T-helper 1 cell treated with Interleukin-12 subunit alpha and Interleukin-12 subunit beta and Interleukin-4 antibody, amounts not matched to agents 30 μg/mL and 1 μg/mL, for 36 hours (primary cell): ENCODE results near the gene RIPK4.
"Not testable (repeated sequence)": the region's sequence is repeated elsewhere in the genome, so short reads cannot be mapped to it uniquely, and the experiment has no call there.

Experiments used
- H3K27ac Mint-ChIP-seq: one replicate; pipeline ENCODE4 v1.8.0; 2021; ENCODE audit warnings: mild to moderate bottlenecking, mixed read lengths
- H3K27me3 Mint-ChIP-seq: one replicate; pipeline ENCODE4 v1.8.0; 2021; ENCODE audit warnings: low read depth, mixed read lengths
- H3K36me3 Mint-ChIP-seq: one replicate; pipeline ENCODE4 v1.8.0; 2021; ENCODE audit warnings: low read depth, mixed read lengths
- H3K4me1 Mint-ChIP-seq: one replicate; pipeline ENCODE4 v1.8.0; 2021; ENCODE audit warnings: low read depth, mixed read lengths
- H3K4me3 Mint-ChIP-seq: one replicate; pipeline ENCODE4 v1.8.0; 2021; ENCODE audit warnings: mild to moderate bottlenecking, moderate library complexity, mixed read lengths
- H3K9me3 Mint-ChIP-seq: one replicate; pipeline ENCODE4 v1.8.0; 2021; ENCODE audit warnings: mixed read lengths

Gene RIPK4

DNA sequence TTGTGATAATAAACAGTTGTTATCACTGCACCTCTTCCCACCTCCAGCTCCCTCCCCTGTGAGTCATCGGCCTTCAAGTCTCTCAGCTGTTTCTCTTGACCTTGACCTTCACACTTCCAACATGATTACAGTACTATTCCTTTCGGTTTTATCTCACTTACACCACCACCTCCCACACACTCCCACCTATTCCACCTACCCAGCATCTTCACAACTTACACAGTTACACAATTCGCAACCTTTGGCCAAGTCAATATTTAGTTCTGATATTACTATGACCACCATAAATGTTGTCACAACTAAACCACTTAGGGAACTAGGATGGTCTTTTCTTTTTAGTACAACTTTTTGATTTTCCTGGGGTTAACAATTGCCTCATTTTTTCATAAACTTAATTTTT lies 60.2 kb downstream of the RIPK4 start:
- peaks cover under 1% of the 10 kb centered on the region for H3K27me3 Mint-ChIP-seq

DNA sequence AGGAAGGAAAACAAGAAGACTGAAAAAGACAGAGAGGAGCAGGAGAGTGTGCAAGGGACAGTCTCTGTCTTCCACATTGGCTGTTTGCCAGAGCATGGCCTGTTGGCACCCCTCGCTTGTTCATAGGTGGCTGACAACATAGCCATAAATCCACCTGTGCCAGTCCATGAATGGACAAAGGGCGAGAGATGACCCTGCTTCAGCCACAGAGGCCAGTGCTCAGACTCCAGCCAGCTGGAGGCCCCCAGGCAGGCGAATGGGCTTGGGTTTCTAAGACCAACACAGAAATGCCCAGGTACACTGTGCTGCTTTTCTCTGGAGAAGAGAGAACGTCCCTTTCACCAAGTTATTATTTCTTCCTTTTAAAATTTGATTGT lies 60.6 kb downstream of the RIPK4 start:
- Mint-ChIP-seq H3K9me3 (peaks cover 6% of the 10 kb centered on the region), H3K27me3 (no peaks in the 10 kb centered on the region), H3K27ac (no peak overlapping the region), H3K4me3 (no peak overlapping the region), H3K4me1 (peaks cover 10% of the 10 kb centered on the region), H3K36me3 (no peaks in the 10 kb centered on the region)

More for the DNA sequence above, 60.2 kb downstream of the RIPK4 start:
- H3K9me3 Mint-ChIP-seq: peaks cover 6% of the 10 kb centered on the region
- no peaks in the 10 kb centered on the region for H3K36me3 Mint-ChIP-seq
- no peak overlapping the region for H3K4me3 Mint-ChIP-seq
- peaks cover 10% of the 10 kb centered on the region for H3K4me1 Mint-ChIP-seq
- no peak overlapping the region for H3K27ac Mint-ChIP-seq

- Mint-ChIP-seq H3K27me3 (no peaks in the 10 kb centered on the region), H3K4me1 (peaks cover 10% of the 10 kb centered on the region), H3K4me3 (no peak overlapping the region), H3K36me3 (no peaks in the 10 kb centered on the region), H3K9me3 (peaks cover 6% of the 10 kb centered on the region), H3K27ac (no peak overlapping the region)
Measured at GRCh38 chr21:41705546-41706262, 61.1 kb downstream of the RIPK4 start.

DNA sequence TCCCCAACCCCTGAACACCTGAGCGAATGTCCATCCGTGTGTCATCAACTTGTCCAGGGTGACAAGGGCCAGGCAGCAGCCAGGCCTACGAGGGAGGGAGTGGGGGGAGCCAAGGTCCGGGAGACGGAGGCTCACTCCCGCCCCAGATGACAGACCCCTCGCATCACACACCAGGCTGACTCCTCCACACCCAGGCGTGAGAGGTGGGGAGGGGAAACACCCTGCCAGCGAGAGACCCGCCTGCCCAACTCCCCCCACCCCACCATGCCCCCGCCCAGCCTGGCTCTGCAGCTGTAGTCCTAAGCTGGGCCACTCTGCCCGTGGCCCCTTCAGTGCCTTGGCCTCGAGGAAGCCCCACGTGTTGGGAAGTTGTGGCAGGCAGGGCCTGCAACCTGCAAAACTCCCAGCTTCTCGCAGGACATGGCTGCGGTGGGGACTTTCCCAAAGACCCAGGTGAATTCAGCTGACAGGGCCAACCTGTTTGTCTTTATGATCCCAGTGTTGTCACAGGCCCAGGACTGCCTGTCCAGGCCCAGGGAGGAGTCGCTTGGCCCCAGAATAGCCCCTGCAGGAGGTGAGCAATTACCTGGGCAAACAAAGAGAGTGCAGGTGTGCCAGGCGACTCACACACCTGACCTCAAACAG lies 62.9 kb downstream of the RIPK4 start:
- H3K4me1 Mint-ChIP-seq: peaks cover 10% of the 10 kb centered on the region
- H3K27me3 Mint-ChIP-seq: no peaks in the 10 kb centered on the region
- H3K36me3 Mint-ChIP-seq: no peaks in the 10 kb centered on the region
- H3K27ac Mint-ChIP-seq: no peak overlapping the region
- H3K9me3 Mint-ChIP-seq: peaks cover 6% of the 10 kb centered on the region
- H3K4me3 Mint-ChIP-seq: no peak overlapping the region

DNA sequence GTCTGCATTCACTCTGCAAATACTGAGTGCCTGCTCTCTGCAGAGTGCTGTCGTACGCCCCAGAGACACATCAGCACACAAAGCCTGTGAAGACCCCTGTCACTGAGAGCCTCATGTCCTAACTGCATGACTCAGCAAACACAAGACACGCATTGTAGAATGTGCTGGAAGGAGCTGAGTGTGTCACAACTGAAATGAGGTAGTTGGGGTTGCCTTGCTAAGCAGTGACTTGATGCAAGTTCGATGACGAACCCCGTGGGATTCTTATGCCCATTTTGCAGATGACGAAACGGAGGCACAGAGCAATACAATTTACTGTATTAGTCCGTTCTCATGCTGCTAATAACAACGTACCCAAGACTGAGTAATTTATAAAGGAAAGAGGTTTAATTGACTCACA lies 65.1 kb downstream of the RIPK4 start:
- Mint-ChIP-seq H3K36me3 (no peaks in the 10 kb centered on the region), H3K4me3 (no peak overlapping the region), H3K27ac (no peak overlapping the region), H3K9me3 (no peaks in the 10 kb centered on the region), H3K27me3 (no peaks in the 10 kb centered on the region), H3K4me1 (peaks cover 2% of the 10 kb centered on the region)

- Mint-ChIP-seq H3K27me3 (no peaks in the 10 kb centered on the region), H3K36me3 (no peaks in the 10 kb centered on the region), H3K27ac (no peak overlapping the region), H3K9me3 (no peaks in the 10 kb centered on the region), H3K4me3 (no peak overlapping the region), H3K4me1 (no peaks in the 10 kb centered on the region)
Measured at GRCh38 chr21:41699311-41699710, 67.5 kb downstream of the RIPK4 start.

DNA sequence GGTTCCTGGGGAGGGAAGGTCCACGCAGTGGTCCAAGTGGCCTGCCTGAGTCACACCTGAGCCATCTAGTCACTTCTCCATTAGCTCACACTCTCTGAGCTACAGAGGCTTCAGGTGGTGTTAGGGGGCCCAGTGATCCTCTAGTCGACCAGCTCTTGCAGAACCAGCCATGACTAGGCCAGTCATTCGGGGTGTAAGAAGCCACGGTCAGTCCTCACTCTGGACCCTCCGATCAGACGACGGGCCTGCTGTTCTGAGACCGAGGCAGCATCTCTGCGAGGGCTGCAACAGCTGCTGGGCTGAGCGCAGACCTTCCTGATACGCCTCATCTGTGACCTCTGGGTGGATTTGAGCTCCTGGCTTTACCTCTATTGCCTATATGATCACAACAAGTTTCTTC lies 68.8 kb downstream of the RIPK4 start:
- Mint-ChIP-seq H3K4me1 (no peaks in the 10 kb centered on the region), H3K27ac (no peak overlapping the region), H3K4me3 (no peak overlapping the region), H3K9me3 (no peaks in the 10 kb centered on the region), H3K27me3 (no peaks in the 10 kb centered on the region), H3K36me3 (no peaks in the 10 kb centered on the region)

- peaks cover 3% of the 10 kb centered on the region for H3K27me3 Mint-ChIP-seq
- H3K4me3 Mint-ChIP-seq: no peak overlapping the region
- H3K4me1 Mint-ChIP-seq: no peaks in the 10 kb centered on the region
- no peaks in the 10 kb centered on the region for H3K9me3 Mint-ChIP-seq
- H3K36me3 Mint-ChIP-seq: no peaks in the 10 kb centered on the region
- no peak overlapping the region for H3K27ac Mint-ChIP-seq
Measured at GRCh38 chr21:41695513-41695912, 71.3 kb downstream of the RIPK4 start.

- not testable (repeated sequence) for H3K27me3 Mint-ChIP-seq, H3K36me3 Mint-ChIP-seq, H3K9me3 Mint-ChIP-seq, H3K4me1 Mint-ChIP-seq, H3K4me3 Mint-ChIP-seq, H3K27ac Mint-ChIP-seq
Measured at GRCh38 chr21:41694042-41694441, 72.8 kb downstream of the RIPK4 start.

- H3K27ac Mint-ChIP-seq: no peak overlapping the region
- no peaks in the 10 kb centered on the region for H3K36me3 Mint-ChIP-seq
- H3K9me3 Mint-ChIP-seq: no peaks in the 10 kb centered on the region
- no peaks in the 10 kb centered on the region for H3K4me1 Mint-ChIP-seq
- peaks cover 3% of the 10 kb centered on the region for H3K27me3 Mint-ChIP-seq
- H3K4me3 Mint-ChIP-seq: no peak overlapping the region
Measured at GRCh38 chr21:41692185-41692565, 74.7 kb downstream of the RIPK4 start.

- Mint-ChIP-seq H3K27ac (no peak overlapping the region), H3K27me3 (peaks cover 3% of the 10 kb centered on the region), H3K4me3 (no peak overlapping the region), H3K4me1 (no peaks in the 10 kb centered on the region), H3K9me3 (no peaks in the 10 kb centered on the region), H3K36me3 (no peaks in the 10 kb centered on the region)
Measured at GRCh38 chr21:41691205-41692184, 75.4 kb downstream of the RIPK4 start.
